K562 (cell line): Measurements from ENCODE around the gene PDE6C. TPM values are rescaled to one million over a fixed set of nuclear protein-coding genes. Genes with fewer than 3 reads are reported as not detected.

Experiments
- ATAC-seq: fragments of 200-7000 bp; cut with Tn5 transposase; 3 replicates; pipeline ENCODE4 v1.9.1; 2020; ENCODE audit warnings: moderate library complexity
- BruUV-seq: library from RNA; stranded (reverse); fragments of 400-500 nt; replicated peaks from 2 replicates; lab custom pipeline; 2021; lab: Mats Ljungman, UMichigan
- CTCF ChIA-PET: fragments of 300-600 bp; formaldehyde crosslinking; extraction: SDS; loops from one replicate; lab custom pipeline; 2021; ENCODE audit warnings: low intra/inter-chr PET ratio; lab: Yijun Ruan, JAX
- POLR2A ChIA-PET: fragments of 300-600, 350-650 bp; sonication (Branson Sonifier 250); formaldehyde crosslinking; extraction: SDS; loops from one replicate; lab custom pipeline; 2021; ENCODE audit warnings: antibody characterized with exemption, inconsistent platforms; lab: Yijun Ruan, JAX
- DNase-seq, 4 experiments: peaks; one replicate each; pipeline versions ENCODE4 v3.0.0 to v3.0.0-alpha.2; 2011 to 2018; ENCODE audit warnings: low spot score in 3 of 4, mixed read lengths in 3 of 4; ENCODE audit errors: extremely low read depth in 1 of 4
- FAIRE-seq: peaks from 2 replicates; lab custom pipeline; 2011; peaks lifted over from hg19 to GRCh38; lab: Jason Lieb, UNC
- H2AFZ ChIP-seq: 2 replicates; pipeline ENCODE4 v1.6.0; 2011; ENCODE audit warnings: low read depth, low read length, control low read depth, inconsistent platforms
- H3K27ac ChIP-seq: fragments of 200-600 bp; 3 replicates; pipeline ENCODE4 v1.8.0; 2011; ENCODE audit warnings: low read depth, mild to moderate bottlenecking, control low read depth, inconsistent platforms, low read length, moderate library complexity, mixed read lengths; ENCODE audit errors: extremely low read depth
- H3K27me3 ChIP-seq, 2 experiments: fragments of 300-600 bp in 1 of 2; 2 replicates in 1 of 2; 3 replicates in 1 of 2; pipeline versions ENCODE4 v1.6.0 to v1.8.0; 2011; ENCODE audit warnings: inconsistent platforms in 2 of 2, low read length in 2 of 2, mild to moderate bottlenecking in 1 of 2, mixed read lengths in 1 of 2, moderate library complexity in 1 of 2; ENCODE audit not compliant: control insufficient read depth in 2 of 2, insufficient read depth in 2 of 2
- H3K36me3 ChIP-seq: fragments of 300-600 bp; 3 replicates; pipeline ENCODE4 v1.8.0; 2011; ENCODE audit warnings: mild to moderate bottlenecking, low read length, inconsistent platforms; ENCODE audit not compliant: control insufficient read depth, insufficient read depth
- H3K4me1 ChIP-seq, 2 experiments: fragments of 200-600 bp in 1 of 2; replicated peaks in 1 of 2; 2 replicates in 1 of 2; 3 replicates in 1 of 2; pipeline versions ENCODE4 v1.5.1 to v1.8.0; 2011; ENCODE audit warnings: inconsistent platforms in 2 of 2, low read length in 2 of 2, mild to moderate bottlenecking in 1 of 2, mixed read lengths in 1 of 2, moderate library complexity in 1 of 2; ENCODE audit not compliant: control insufficient read depth in 2 of 2, insufficient read depth in 2 of 2
- H3K4me2 ChIP-seq: 2 replicates; pipeline ENCODE4 v1.6.1; 2011; ENCODE audit warnings: low read length, control low read depth, inconsistent platforms, mixed read lengths; ENCODE audit not compliant: insufficient read depth
- H3K4me3 ChIP-seq: fragments of 200-600 bp; sonication (generic), shearing (Covaris generic); 2 replicates; pipeline ENCODE4 v1.5.1; 2016; ENCODE audit warnings: control low read depth, inconsistent platforms
- H3K79me2 ChIP-seq: fragments of 200-600 bp; 3 replicates; pipeline ENCODE4 v1.8.0; 2011; ENCODE audit warnings: low read length, inconsistent platforms; ENCODE audit not compliant: control insufficient read depth, insufficient read depth
- H3K9ac ChIP-seq, 2 experiments: 2 replicates each; pipeline versions ENCODE4 v1.6.0 to v1.6.1; 2011; ENCODE audit warnings: low read depth in 2 of 2, low read length in 2 of 2, control low read depth in 1 of 2, inconsistent platforms in 1 of 2, mild to moderate bottlenecking in 1 of 2, mixed read lengths in 1 of 2; ENCODE audit not compliant: insufficient read depth in 1 of 2
- H3K9me1 ChIP-seq: one replicate; pipeline ENCODE4 v1.6.0; 2011; ENCODE audit warnings: inconsistent platforms, mild to moderate bottlenecking, low read length, moderate library complexity; ENCODE audit not compliant: control insufficient read depth, insufficient read depth
- H3K9me3 ChIP-seq: replicated peaks from 2 replicates; pipeline ENCODE4 v1.5.1; 2011; ENCODE audit warnings: low read depth, low read length, inconsistent platforms; ENCODE audit not compliant: control insufficient read depth, insufficient read depth
- H4K20me1 ChIP-seq: replicated peaks from 2 replicates; pipeline ENCODE4 v1.6.1; 2011; ENCODE audit warnings: low read length, inconsistent platforms, mixed read lengths; ENCODE audit not compliant: control insufficient read depth, insufficient read depth
- CAMTA2 ChIP-seq: fragments of 250-450 bp; sonication (Bioruptor Pico); conservative IDR thresholded peaks from 2 replicates; pipeline ENCODE4 v1.5.1; 2022
- CEBPZ ChIP-seq: fragments of 150-350 bp; IDR thresholded peaks from 2 replicates; pipeline ENCODE4 v1.6.1; 2014; ENCODE audit warnings: low read depth, mild to moderate bottlenecking, low read length, borderline replicate concordance
- CHD4 ChIP-seq: fragments of 200-600 bp; sonication (generic); IDR thresholded peaks from 3 replicates; pipeline ENCODE4 v1.6.1; 2012; ENCODE audit warnings: low read depth, mild to moderate bottlenecking, mixed read lengths, low read length, inconsistent platforms; ENCODE audit not compliant: insufficient read depth, insufficient replicate concordance, poor library complexity, severe bottlenecking
- ELF4 ChIP-seq: fragments of 450-650 bp; formaldehyde crosslinking; IDR thresholded peaks from 2 replicates; pipeline ENCODE4 v1.4.0; 2022; ENCODE audit warnings: missing genetic modification characterization
- GATA2 ChIP-seq: sonication (generic); formaldehyde crosslinking; IDR thresholded peaks from 2 replicates; pipeline ENCODE4 v1.4.0; 2020; ENCODE audit warnings: mild to moderate bottlenecking, missing genetic modification reagents
- GTF2E2 ChIP-seq: fragments of 200-800 bp; sonication (Bioruptor generic); IDR thresholded peaks from 2 replicates; pipeline ENCODE4 v1.6.1; 2016; ENCODE audit warnings: missing genetic modification characterization, missing compliant biosample characterization
- KLF13 ChIP-seq: fragments of 450-650 bp; IDR thresholded peaks from 2 replicates; pipeline ENCODE4 v1.6.1; 2016; ENCODE audit warnings: missing genetic modification characterization, low read depth, mild to moderate bottlenecking, missing compliant biosample characterization, moderate library complexity, borderline replicate concordance
- NFXL1 ChIP-seq: fragments of 450-650 bp; formaldehyde crosslinking; IDR thresholded peaks from 2 replicates; pipeline ENCODE4 v1.4.0; 2021; ENCODE audit warnings: mild to moderate bottlenecking
- RBM15 ChIP-seq: fragments of 200-400 bp; formaldehyde crosslinking; IDR thresholded peaks from 2 replicates; pipeline ENCODE4 v1.6.1; 2018; ENCODE audit warnings: mild to moderate bottlenecking, low read length, moderate library complexity; ENCODE audit not compliant: insufficient read depth
- ZNF23 ChIP-seq: fragments of 250-450 bp; sonication (Bioruptor Pico); IDR thresholded peaks from 2 replicates; pipeline ENCODE4 v1.4.0; 2020; ENCODE audit warnings: mild to moderate bottlenecking
- WGBS: fragments of 100-300 bp; shearing (Covaris generic); methylation state at CpG from one replicate; pipeline ENCODE4 v1.1.6; 2016; ENCODE audit warnings: low coverage, mixed read lengths; ENCODE audit not compliant: insufficient coverage; ENCODE audit errors: missing lambda C conversion rate; 5-methylcytosine and 5-hydroxymethylcytosine counted together
- in situ Hi-C: fragments of 300-500 bp; cut with MboI; formaldehyde crosslinking; loops from 4 replicates; pipeline ENCODE4 v1.15.0; 2018; ENCODE audit warnings: inconsistent platforms, mixed read lengths
- intact Hi-C: fragments of 100-400 bp; cut with micrococcal nuclease; formaldehyde crosslinking; loops from 2 replicates; pipeline ENCODE4 v1.14.2; 2022
- polyA plus RNA-seq, 8 experiments: library from polyadenylated mRNA; depleted of rRNA in 4 of 8; stranded (reverse) in 5 of 8; unstranded in 3 of 8; fragments of >200 nt; fragmentation: Nextera tagmentation in 2 of 8; fragmentation: Illumina TruSeq in 1 of 8; extraction: Ambion mirVana in 2 of 8; extraction: Trizol in 1 of 8; gene quantifications; 2 replicates each; pipeline versions ENCODE4 v1.2.1 to v1.2.3, GENCODE V29; 2011 to 2014; ENCODE audit warnings: inconsistent platforms in 1 of 8, missing spikeins in 1 of 8
- total RNA-seq, 7 experiments: library from RNA; depleted of rRNA in 6 of 7; stranded (reverse); fragments of >200 nt in 6 of 7; fragmentation: Illumina TruSeq in 2 of 7; extraction: Trizol in 2 of 7; gene quantifications; 2 replicates each; pipeline versions ENCODE4 v1.2.1 to v1.2.3, GENCODE V29; 2011 to 2021; ENCODE audit warnings: low replicate concordance in 1 of 7

PDE6C gene
- total and polyA plus RNA-seq, 9 of the 15 experiments (the other 6 are each of a cell fraction or from before 2014, with no cell fraction given): not detected

DNA sequence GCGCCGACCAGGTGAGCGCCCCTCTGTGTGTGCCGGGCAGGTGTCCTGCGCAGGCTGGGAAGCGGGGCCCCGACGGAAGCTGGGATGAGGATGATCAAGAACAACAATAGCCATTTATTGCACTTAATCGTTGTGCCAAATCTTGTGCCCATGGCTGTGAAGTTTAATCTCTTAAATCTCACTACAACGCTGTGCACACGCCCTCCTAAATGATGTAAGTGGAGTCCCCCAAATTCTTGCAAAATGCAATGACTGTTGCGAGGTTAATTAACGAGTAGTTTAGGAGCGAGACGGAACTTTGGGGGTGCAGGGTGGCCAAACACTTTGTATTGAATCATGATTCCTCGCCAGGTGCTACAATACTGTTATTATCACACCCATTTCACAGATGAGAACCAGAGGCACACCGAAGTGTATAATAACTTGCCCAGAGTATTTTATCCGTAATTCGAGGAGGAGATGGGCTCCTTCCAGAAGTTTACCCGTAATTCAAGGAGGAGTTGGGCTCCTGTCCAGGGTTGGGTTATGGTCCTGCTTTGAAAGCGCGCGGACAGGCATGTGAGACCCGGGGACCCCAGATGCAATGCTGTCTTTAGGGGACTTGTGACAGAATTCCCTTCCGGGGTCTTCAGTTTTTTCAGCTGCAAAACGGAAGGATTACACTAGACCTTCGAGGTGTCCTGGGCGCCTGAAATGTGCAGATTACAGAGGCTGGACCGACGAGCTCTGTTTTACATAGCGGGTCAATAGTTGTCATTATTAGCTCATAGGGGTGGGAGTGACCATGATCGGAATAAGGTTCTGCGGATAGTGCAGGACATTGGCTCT is 44.8 kb upstream of the PDE6C start:
- intact Hi-C loops: no loop called here
- CTCF ChIA-PET: no interaction called here
- DNase-seq: no peak

More for the DNA sequence above, 44.8 kb upstream of the PDE6C start:
- TF ChIP-seq CAMTA2 (CRISPR knock-in tag) (no peak), CEBPZ (no peak), GTF2E2 (tag) (no peak), GATA2 (no peak), NFXL1 (CRISPR knock-in tag) (no peak), ZNF23 (CRISPR knock-in tag) (no peak), CHD4 (no peak), ELF4 (CRISPR knock-in tag) (no peak), KLF13 (no peak), RBM15 (no peak)
- TF ChIP-seq, all 486 proteins: peak for 0
- ATAC-seq (no peak), FAIRE-seq (no peak)
- POLR2A ChIA-PET: interaction anchor here (0.9 kb wide), 1 partner anchor 13 kb away, joined by 4 read pairs; no protein-coding TSS in a partner anchor
- Histone ChIP-seq H3K79me2 (no peaks in the 10 kb centered on the region), H3K4me3 (no peak overlapping the region), H3K9ac (no peak overlapping the region), H3K4me1 (peaks cover 0 to 7% of the 10 kb centered on the region in 2 experiments; a peak in 2 of 5 replicates), H3K9me1 (no peaks in the 10 kb centered on the region), H3K9me3 (no peaks in the 10 kb centered on the region), H3K36me3 (no peaks in the 10 kb centered on the region), H3K27me3 (peaks cover 7 to 42% of the 10 kb centered on the region in 2 experiments; a peak in 4 of 5 replicates), H3K27ac (no peak overlapping the region), H3K4me2 (no peak overlapping the region), H4K20me1 (no peaks in the 10 kb centered on the region), H2AFZ (no peak overlapping the region)
- in situ Hi-C loops: no loop called here
- 2% methylated on average over 14 of the region's 33 CpGs for WGBS
- BruUV-seq: no TSS peak
